GM12874 (cell line): ENCODE measurements around the gene ANXA1.

Experiments
- CTCF ChIP-seq: IDR thresholded peaks from 2 replicates; pipeline ENCODE4 v1.5.1; 2011; ENCODE audit warnings: low read depth, mild to moderate bottlenecking, control low read depth, low read length, moderate library complexity; ENCODE audit not compliant: insufficient read depth

ANXA1 gene

GRCh38 chr9:73141282-73141681 is 10.4 kb upstream of the ANXA1 start:
- TF ChIP-seq CTCF: no peak

- no peak for TF ChIP-seq CTCF
Measured at GRCh38 chr9:73143711-73144328, 7.8 kb upstream of the ANXA1 start.

- TF ChIP-seq CTCF: no peak
Measured at GRCh38 chr9:73146111-73146815, 5.4 kb upstream of the ANXA1 start.

GRCh38 chr9:73148447-73148937 is 3.2 kb upstream of the ANXA1 start:
- TF ChIP-seq CTCF: no peak

- TF ChIP-seq CTCF: no peak
Measured at GRCh38 chr9:73149371-73150067, 2.1 kb upstream of the ANXA1 start.

- TF ChIP-seq CTCF: no peak
Measured at GRCh38 chr9:73152543-73152844, 829 bp downstream of the ANXA1 start.

GRCh38 chr9:73152953-73153352 is 1.3 kb downstream of the ANXA1 start:
- no peak for TF ChIP-seq CTCF
